DMS 273 treated with DMSO at 0.1 percent for 48 hours (cell line): Measurements from ENCODE around the gene CTPS1.

Experiments used
- DNase-seq: peaks from one replicate; lab custom pipeline; 2025; lab: John Stamatoyannopoulos, UW

CTPS1 gene

DNA sequence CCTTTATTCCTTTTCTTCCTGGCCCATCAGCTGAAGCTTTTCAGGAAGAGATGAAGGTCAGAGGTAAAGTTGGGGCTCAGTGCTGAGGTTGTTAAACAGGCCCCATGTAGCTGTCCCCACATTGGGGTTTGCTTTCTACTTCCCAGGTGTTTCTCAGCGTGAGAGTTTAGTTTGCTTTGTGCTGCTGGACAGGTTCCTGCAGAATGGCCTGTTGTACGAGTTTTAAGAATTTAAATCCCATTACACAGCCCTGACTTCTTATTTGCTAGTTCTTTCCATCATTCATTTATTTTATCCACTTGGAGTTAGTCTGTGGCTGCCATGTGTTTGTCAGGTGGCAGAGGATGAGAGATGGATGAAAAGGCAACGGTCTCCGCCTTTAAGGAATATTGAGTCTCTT, 19.2 kb downstream of the CTPS1 start:
- no peak for DNase-seq

DNA sequence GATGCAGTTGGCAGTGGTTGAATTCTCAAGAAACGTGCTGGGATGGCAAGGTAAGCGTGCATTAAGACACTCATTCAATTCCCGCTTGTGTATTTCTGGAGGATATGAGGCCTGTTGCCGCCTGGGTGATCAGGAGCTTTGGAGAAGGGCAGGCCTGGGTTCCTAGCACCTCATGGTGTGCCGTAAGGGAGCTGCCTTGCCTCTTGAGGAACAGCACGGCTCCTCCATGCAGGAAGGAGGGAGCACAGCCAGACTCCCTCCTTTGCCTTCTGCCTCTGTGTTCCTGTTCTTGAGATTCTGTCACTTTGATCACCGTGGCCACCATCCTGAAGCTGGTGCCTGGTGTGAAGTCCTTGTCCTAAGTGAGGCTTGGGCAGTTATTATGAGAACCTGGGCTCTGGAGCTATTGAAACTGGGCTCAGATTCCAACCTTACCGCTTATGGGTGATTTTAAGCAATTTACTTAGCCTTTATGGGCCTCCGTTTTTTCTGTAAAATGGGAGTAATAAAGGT, 23.7 kb downstream of the CTPS1 start:
- no peak for DNase-seq

DNA sequence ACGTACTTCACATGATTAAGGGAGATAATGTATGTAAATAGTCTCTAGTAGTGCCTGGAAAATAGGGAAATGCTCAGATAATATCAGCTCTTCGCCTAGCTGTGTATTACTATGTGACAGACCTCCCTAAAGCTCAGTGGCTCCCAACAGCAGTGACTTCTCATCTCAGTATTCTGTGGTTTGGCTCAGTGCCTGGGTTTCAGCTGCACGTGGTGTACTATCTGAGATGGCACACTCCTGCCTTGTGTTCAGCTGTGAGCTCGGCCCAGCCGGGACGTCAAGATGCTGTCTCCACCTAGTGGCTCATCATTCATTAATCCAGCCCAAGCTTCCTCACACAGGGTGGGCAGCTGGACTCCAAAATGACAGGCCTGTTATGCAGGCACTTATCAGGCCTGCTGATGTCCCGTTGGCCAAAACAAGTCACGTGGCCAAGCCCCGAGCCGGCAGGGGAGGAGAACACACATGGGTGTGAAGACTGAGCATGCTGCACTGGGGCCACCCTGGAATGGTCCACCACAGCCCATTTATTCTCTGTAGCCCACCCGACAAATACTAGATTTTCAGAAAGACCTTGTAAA, 24.2 kb downstream of the CTPS1 start:
- DNase-seq = peak; percentile 100

DNA sequence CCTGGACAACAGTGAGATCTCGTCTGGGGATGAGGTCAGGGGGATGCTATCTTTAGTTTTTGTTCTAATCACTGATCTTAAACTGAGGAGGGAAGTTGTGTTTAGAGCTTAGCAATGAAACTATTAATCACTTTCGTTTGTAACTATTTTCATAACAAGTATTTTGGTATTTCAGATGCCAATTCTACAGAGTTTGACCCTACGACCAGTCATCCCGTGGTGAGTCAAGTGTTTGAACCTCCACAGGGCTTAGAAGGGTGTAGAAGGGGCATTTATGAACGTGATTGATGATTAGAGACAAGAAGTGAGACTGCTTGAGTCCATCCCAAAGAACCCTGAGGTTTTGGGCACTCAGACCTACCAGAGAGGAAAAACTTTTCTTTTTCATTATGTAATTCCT, 26.4 kb downstream of the CTPS1 start:
- DNase-seq = no peak

DNA sequence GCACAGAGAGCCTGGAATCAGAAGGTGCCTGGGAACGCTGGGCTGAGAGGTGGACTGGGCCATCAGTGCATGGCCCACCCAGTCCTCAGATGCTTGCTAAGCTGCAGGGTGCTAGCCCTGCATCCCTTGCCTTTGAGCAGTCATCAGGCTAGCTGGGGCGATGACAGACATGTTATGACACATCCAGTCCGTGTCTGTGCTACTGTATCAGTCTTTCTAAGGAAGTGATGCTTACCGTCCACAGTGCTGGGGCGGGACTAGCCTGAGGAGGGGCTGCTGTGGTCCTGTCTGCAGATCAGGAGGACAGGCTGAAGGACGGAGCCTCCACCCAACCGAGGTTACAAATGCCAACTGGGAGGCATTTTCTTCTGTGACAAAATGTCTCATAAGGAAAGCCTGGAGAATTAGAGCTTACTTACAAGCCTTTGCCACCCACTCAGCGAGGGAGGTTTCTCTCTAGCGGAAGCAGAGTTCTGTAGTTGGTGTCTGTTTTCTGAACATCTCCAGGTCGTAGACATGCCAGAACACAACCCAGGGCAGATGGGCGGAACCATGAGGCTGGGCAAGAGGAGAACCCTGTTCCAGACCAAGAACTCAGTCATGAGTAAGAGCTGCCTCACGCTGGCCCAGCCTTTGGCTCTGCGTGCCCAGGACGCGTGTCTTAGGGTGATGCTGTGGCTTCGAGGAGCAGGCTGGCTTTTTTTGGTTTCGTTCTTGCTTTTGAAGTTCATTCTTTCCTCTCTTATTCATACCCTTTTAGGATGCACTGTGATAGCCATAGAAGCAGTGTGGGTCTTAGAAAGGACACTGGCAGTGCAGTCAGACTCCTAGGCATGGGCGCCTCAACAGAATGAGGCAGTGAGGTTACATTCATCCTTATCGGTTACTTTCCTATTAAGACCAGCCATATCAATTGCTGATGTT, 27.7 kb downstream of the CTPS1 start:
- DNase-seq = no peak

DNA sequence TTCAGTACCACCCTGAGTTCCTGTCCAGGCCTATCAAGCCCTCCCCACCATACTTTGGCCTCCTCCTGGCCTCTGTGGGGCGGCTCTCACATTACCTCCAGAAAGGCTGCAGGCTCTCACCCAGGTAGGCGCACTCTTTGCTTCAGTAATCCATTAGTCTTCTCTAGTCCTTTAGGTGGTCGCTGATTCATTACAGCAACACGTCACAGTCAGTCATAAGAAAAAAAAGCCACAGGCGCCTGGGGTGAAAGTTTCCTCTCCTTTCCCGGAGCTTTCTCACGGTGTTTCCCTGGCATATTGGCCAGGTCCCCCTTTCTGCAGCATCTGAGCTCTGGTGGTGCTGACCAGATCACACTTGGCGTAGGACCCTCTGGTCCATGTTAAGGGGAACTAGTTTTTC, 30.0 kb downstream of the CTPS1 start:
- DNase-seq = no peak

DNA sequence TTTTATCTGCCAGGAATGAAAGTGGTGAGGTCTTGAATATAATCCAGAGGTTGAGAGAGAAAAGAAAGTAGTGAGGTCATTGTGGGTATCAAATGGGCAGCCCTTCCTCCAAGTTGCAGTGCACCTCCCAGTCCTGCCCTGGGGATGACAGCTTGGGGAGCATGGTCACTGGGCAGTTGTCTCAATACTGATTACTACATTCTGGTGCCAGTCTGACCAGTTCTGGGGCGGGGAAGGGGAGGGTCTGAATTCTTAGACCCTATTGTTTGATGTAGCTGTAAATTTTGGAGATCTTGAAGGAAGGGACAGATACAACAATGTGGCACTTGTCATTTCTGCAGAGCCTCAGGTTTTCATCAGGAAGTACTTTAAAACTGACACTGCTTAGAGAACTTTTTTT, 30.8 kb downstream of the CTPS1 start:
- no peak for DNase-seq

DNA sequence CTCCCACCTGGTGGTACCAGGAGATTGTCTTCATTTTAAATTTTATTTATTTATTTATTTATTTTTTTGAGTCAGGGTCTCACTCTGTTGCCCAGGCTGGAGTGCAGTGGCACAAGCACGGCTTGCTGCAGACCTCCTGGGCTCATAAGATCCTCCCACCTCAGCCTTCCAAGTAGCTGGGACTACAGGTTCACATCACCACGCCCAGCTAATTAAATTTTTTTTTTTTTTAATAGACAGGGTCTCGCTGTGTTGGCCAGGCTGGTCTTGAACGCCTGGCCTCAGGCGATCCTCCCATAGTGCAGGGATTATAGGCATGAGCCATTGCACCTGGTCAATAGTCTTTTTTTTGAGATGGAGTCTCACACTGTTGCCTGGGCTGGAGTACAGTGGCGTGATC, 33.5 kb downstream of the CTPS1 start:
- DNase-seq = no peak

DNA sequence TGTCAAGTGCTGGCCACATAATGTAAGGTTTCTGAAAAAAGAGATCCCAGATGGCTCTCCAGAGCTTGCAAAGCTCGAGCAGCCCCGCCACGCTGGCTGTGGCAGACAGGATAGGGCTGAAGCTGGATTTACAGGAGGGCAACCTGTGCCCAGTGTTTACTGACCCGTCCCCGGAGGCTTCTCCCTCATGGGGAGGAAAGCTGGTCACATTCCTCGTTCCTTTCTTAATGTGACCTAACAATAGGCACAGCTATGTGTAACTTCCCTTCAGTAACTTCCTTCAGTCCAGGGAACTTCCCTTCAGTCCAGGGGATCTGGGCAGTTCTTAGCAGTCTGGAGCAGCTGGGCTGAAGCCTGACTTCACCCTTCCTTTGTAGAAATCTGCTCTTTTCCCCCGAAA, 34.3 kb downstream of the CTPS1 start:
- no peak for DNase-seq

DNA sequence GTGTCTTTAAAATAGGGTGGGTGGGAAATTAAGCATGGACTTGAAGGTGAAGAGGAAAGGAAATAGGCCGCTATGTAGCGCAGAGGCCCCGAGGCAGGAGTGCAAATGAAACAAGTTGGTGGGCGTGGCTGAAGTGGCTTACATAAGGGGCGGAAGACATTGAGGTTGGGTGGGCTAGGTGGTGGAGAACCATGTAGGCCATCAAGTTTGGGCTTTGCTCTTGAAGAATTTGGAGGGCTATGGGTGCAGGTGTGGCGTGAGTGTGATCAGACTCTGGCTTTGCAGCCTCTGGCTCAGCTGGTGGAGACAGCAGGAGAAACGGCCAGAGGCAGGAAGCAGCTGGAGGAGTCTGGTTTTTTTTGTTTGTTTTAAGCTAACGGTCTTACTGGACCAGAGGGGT, 35.4 kb downstream of the CTPS1 start:
- DNase-seq = no peak

DNA sequence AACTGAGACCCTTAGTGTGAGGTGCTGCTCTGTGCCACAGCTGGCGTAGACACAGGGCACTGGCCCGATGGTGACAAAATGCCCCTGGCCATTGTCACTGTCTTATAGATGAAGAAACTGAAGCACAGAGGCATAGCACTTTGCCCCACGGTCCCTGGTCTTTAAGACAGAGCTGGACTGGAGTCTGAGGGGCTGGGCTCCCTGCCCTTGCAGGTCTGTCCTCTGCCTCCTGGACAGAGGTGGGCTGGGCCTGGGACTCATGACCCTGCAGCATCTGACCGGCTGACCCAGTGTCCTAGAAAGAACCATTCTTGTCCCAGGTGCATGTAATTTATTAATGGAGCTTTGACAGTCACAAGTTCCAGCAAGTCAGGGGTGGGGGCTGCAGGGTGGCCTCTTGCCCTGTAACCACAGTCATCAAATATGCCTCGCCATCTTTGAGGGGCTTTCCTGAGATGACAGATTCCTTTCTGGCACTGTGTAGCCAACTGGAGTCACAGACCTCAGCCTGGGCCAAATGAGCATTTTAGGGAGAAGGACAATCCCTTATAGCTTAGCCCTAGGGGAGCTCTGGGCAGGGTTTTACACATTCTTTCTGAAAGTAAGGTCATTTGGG, 35.9 kb downstream of the CTPS1 start:
- DNase-seq = no peak

DNA sequence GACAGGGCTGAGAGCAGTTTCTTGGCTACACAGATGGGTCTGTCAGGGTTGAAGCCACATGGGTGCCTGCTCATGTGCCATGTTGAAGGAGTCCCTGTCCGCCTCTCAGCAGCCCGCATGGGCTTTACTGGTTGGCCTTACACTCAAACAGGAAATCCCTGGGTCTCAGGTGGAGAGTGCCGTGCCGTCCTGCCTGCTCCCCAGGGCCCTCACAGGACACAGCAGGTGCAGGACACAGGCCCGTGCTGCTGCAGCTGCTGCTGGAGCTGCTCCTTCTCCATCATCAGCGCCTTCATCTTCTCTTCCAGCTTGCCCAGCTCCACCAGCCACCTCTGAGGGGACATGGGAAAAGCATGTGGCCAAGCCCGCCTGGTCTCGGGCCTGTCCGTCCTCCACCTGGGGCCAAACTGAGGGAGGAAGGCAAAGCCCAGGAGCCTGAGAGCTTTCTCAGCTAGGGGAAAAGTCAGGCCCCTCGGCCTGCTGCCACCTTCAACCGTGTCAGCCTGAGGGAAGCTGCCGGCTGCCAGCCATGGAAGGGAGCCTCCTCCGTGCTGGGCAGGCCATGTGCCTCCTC, 36.5 kb downstream of the CTPS1 start:
- no peak for DNase-seq

DNA sequence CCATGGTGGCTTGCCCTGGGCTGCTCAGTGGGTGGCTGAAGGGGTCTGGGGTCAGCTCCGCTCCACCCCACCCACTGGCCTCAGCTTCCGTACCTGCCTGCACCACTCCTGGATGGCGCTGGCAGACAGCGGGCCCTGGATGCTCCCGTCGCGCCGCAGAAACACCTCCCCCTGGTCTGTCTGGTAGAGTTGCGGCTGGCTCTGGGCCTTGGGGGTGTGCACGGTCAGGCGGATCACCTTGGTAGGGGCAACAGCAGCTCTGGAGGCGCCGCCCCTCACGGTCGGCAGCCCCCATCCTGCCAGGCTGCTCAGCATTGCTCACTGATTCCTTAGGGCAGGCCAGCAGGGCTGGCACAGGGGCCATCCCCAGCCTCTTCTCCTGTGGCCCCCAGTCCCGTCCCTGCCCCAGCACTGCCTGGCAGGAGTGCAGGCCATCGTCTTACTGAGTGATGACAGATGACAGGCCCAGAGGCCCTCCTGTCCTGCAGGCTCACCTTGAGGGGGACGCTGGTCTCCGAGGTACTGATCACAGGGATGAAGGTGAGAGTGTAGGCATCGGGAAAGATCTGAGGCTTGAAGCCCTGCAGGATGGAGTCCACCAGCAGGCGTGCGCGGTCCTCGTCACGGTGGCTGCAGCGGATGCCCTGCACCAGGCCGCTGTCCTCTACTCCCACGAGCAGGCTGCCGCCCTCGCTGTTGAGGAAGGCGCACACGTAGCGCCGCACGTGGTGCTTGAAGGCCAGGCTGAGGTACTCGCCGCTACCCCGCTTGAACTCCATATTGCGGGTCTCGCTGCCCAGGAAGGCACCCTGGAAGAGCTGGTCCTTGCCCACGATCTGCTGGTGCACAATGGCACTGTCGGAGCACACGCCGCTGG, 37.9 kb downstream of the CTPS1 start:
- DNase-seq = no peak

DNA sequence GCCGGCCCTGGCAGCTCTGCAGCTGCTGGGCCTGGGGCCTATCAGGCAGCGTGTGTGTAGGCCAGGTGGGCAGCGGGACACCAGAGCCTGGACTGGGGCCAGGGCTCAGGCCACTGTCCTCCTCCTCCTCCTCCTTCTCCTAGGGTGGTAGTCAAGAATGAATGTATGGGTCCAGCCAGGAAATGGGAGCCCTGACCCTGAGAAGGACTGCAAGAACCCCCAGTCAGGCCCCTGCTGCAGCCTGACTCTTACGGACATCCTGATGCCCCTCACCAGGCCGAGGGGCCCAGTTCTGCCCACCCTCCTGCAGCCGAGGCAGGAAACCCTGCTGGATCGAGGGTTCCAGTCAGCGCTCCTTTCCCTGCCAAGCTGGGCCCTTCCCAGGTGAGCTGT, 38.5 kb downstream of the CTPS1 start:
- no peak for DNase-seq

DNA sequence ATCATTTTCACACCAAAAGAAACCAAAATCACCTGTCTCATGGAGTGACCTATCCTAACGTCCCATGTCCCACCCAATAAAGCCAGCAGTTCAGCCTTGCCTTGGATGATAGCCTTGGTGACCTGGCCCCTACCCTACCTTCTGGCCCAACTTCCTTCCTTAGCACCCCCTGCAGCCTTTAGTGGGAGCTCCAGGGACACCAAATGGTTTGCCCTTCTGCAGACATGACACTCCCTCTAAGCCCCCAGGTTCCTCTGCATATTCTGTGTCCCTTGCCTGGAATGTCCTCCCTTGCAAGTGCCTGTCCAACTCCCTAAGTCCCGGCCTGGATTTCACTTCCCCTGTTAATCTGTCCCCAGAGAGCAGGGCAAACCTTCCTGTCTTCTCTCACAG, 39.9 kb downstream of the CTPS1 start:
- no peak for DNase-seq

DNA sequence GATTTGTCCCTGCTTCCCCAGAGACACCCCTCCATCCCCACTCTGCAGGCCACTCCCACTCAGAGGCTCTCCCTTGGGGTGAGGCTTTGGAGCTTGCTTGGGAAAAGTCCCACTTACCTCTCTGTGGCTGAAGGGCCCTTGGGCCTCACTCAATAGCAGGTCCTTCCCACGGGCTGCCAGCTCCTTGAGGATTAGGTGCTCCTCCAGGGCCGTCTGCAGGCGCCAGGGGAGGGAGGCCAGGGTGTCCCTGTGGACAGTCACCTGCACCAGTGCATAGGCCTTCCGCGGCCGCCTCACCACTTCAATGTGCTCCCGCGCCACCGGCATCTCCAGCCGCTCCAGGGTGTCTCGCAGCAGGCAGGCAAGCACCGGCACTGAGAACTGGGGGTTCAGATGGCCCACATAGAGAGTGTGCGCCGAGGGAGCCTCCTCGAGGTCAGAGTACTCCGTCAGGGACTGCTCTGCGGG, 40.6 kb downstream of the CTPS1 start:
- no peak for DNase-seq

DNA sequence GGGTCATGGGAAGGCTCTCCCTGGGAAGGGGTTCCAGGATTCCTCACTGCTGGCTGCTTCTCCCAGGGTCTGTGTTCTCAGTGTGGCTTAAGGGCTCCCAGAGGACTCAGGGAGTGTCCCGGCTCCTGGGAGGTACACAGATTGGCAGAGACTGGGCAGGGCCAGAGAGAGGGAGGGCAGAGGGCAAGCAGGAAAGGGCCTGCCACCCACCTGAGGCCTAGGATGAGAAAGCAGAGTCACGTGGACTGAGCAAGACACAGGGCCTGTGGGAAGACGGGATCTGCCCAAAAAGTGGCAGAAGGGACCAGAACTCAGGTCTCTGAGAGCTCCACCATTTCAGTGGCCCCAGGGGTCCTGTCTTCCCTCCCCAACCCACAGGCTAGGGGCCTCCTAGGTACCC, 41.2 kb downstream of the CTPS1 start:
- no peak for DNase-seq

DNA sequence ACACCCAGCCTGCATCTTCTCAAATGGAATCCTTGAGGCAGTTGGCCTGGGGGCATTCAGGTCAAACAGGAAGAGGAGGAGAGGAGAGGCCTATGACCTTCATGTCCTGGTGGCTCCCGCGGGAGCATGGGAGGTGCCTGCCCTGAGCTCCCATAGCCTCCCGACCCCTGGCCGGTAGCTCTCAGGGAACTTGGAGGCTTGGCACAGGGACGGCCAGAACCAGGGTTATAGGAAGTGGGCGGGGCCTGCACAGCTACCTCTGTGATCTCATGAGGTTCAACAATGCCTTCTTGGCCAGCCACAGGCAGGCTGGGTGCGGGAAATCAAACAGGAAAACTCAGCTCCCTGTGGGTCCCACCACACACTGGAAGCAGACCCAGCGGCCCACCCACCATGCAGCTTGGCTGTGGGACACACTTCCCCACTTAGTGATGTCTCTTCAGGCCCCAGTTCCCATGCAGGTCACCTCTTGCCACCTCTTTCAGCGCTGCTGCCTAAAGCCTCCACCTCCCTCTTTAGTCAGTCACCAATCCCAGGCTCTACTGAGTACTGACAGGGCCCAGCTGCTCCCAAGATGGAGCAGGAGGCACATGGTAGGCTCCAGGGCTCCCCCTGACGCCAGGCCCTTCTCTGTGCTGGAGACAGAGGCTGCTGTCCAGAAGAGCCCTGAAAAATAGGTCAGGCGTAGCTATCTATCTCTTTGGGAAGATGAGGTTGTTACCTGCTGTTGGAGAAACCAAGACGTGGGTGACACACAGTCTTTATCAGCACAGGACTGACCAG, 42.2 kb downstream of the CTPS1 start, which contains the start of gene SLFNL1:
Gene SLFNL1, minus strand, starts transcription at position 200 of the 783 bp plus-strand sequence. CDS start 1,065 bp downstream, outside the sequence.
- DNase-seq = peak; percentile 99

DNA sequence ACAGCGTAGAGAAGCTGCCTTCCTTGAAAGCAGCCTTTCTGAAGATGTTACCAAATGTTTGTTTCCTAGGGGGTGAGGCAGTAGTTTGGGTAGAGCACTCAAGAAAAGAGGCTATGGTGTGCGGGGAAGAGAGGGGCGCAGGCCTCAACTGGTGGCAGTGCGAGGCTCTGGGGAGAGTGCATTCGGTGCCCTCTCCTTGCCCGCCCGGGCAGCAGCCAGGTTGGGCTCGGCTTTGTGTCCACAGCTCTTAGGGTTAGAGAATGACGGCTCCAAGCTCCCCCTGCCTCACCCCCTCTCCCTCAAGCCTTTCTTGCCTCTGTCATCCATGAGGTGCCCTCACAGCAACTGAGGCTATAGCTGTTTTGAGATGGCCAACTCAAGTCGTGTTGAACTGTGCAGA, 42.9 kb downstream of the CTPS1 start:
- no peak for DNase-seq

DNA sequence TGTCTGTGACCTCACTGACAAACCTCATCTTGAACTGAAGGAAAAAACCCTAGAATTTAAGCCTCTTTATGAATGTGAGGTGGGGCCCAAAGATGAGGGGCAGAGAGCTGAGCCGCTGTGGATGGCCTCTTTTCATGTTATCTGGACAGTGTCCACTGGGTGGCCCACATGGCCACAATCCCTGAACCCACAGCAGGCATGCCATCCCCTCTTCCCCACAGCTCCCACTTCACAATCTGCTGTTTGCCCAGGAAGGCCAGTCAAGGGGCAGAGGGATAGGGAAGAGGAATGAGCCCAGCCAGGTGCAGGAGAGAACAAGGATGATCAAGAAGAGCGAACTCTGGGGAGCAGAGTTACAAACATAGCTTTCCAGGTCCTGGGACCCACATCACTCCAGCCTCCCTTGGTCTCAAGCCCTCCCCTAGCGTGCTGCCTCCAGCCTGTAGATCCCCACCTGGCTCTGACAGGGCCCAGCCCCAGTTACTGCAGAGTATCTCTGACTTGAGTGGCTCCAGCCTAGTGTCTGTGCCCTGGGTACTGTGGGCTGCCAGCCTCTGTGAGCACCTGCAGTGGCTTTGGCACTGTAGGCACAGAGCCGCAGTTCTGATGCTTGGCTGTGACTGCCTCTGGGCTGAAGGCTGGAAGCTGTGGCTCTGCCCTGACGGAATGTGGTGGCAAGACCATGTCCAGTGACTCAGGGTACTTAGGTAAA, 43.9 kb downstream of the CTPS1 start:
- DNase-seq = peak; percentile 89
